ENCODE measurements around the gene SNCB. TPM values are rescaled to one million over a fixed set of nuclear protein-coding genes. Genes with fewer than 3 reads are reported as not detected.

The SNCB gene
- 0.24 TPM in 1 of 2 replicates, not detected in the other for total RNA-seq
- long read RNA-seq, result 0 reads

DNA sequence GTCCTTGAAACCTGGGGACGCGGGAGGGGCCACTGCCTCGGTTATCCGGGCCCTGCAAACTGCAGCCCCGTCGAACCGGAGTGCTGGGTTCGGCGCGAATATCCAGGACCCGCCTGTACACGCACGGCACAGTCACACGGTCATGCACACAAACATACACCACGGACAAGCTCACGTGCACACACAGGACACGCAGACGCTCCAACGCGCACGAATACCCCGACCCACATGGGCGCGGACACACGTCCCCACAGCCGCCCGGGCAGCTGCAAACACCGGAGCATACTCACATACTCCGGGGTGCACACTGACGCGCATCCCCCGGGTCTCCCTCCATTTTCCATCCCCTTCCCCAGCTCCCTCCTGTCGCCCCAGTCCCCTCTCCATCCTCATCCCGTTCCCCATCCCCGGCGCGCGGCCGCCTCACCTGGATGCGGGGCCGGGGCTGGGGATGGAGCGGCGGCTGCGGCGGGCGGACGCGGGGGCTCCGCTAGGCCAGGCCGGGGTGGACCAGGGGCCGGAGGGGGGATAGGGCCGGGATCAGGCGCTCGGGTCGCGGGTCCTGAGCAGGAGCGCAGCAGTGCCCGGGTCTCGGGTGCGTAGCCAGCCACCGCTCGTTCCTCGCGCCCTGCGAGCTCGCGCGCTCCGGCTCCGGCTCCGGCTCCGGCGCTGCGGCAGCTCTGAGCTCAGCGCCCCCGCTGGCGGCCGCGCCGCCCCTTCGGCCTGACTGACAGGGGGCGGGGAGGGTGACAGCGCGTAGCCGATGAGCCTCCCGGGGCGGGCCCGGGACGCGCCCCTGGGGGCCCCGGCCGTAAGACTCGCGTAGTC is at the start of gene SNCB, which contains the start of gene EIF4E1B:
SNCB (minus strand) TSS at position 682 of the 828 bp plus-strand sequence. CDS start 880 bp downstream, outside the sequence.
EIF4E1B (plus strand) TSS at position 823 of the 828 bp plus-strand sequence. CDS start 12,113 bp downstream, outside the sequence.
- Mint-ChIP-seq H3K4me3 (ENCODE audit: low read depth) (peak within 1 kb of the TSS; percentile 60), H3K4me1 (ENCODE audit: low read depth) (peaks cover 3% of the 10 kb centered on the region), H3K27ac (no peak within 1 kb of the TSS), H3K9me3 (ENCODE audit: low read depth) (peaks cover 2% of the 10 kb centered on the region), H3K36me3 (ENCODE audit: insufficient read depth) (no peaks in the 10 kb centered on the region), H3K27me3 (peaks cover 87% of the 10 kb centered on the region)
- DNase-seq (ENCODE audit: low spot score, unreplicated experiment), result peak; percentile 32
- TF ChIP-seq, protein P1, sequence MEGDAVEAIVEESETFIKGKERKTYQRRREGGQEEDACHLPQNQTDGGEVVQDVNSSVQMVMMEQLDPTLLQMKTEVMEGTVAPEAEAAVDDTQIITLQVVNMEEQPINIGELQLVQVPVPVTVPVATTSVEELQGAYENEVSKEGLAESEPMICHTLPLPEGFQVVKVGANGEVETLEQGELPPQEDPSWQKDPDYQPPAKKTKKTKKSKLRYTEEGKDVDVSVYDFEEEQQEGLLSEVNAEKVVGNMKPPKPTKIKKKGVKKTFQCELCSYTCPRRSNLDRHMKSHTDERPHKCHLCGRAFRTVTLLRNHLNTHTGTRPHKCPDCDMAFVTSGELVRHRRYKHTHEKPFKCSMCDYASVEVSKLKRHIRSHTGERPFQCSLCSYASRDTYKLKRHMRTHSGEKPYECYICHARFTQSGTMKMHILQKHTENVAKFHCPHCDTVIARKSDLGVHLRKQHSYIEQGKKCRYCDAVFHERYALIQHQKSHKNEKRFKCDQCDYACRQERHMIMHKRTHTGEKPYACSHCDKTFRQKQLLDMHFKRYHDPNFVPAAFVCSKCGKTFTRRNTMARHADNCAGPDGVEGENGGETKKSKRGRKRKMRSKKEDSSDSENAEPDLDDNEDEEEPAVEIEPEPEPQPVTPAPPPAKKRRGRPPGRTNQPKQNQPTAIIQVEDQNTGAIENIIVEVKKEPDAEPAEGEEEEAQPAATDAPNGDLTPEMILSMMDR (IDR thresholded peaks at IDR 0.05; ENCODE audit: unreplicated experiment), result peak; percentile 17

DNA sequence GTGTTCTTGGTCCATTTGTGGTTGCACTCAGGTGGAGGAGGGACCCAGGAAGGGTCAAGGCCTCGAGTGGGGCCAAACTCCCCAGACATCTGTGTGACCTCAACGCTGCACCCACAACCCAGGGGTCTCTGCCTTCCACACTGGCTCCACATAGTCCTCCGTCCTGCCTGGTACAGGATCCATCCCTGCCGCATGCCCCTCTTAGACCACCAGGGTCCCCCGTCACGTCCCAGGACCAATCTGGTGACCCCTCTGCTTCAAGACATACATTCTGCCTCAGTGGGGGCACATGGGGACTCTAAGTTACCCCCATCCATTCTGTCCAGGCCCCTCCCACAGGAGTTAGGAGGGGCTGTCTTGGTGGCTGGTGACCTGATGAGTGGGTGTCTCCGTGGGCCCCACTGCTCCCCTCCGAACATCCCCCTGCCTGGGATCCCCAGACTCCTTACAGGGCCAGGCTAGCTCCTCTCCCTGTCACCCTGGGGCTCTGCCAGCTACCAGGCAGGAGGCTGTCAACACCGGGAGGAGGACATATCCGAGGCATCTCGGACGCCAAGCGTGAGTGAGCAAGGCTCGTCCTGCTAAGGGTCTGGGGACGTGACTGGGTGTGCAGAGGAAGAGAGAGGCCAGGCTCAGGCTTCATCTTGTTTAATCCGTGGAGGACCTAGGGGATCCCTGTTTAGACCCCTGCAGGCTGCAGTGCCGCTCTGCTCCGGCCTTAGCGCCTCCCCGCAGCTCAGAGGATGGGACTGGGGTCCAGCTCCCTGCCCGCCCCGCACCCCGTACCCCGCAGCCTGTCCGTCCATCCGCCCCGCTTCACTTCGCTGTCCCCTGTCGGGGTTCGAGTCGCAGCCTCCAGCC is 49.3 kb upstream of the SNCB start:
- DNase-seq (ENCODE audit: low spot score, unreplicated experiment), result no peak
- H3K9me3 Mint-ChIP-seq (ENCODE audit: low read depth), result no peaks in the 10 kb centered on the region

DNA sequence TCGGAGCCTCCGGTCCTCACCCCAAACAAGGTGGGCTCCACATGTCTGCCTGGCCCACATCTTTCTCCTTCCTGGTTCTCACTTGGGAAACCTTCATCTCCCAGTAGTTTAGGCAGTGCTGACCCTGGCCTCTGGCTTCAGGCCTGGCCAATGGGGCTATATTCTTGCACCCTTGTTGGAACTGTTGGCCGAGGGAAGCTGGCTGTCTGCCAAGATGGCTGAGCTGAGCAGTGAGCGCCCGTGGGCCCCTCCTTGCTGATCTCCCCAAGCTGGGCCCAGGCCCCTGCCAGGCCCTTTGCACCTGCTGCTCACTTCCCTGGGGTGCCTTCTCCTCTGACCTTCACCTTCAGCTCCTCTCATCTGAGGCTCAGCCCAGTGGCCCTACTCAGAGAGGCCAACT is 48.2 kb upstream of the SNCB start:
- DNase-seq (ENCODE audit: low spot score, unreplicated experiment), result no peak
- Mint-ChIP-seq H3K4me1 (ENCODE audit: low read depth) (no peaks in the 10 kb centered on the region), H3K9me3 (ENCODE audit: low read depth) (no peaks in the 10 kb centered on the region), H3K27ac (no peak overlapping the region), H3K27me3 (peaks cover 40% of the 10 kb centered on the region), H3K36me3 (ENCODE audit: insufficient read depth) (no peaks in the 10 kb centered on the region), H3K4me3 (ENCODE audit: low read depth) (no peak overlapping the region)
- TF ChIP-seq, protein P1 (IDR thresholded peaks at IDR 0.05; ENCODE audit: unreplicated experiment), result no peak

More for the DNA sequence above, 49.3 kb upstream of the SNCB start:
- Mint-ChIP-seq H3K4me1 (ENCODE audit: low read depth) (no peaks in the 10 kb centered on the region), H3K36me3 (ENCODE audit: insufficient read depth) (no peaks in the 10 kb centered on the region), H3K27me3 (peaks cover 44% of the 10 kb centered on the region), H3K4me3 (ENCODE audit: low read depth) (no peak overlapping the region), H3K27ac (no peak overlapping the region)
- TF ChIP-seq, protein P1 (IDR thresholded peaks at IDR 0.05; ENCODE audit: unreplicated experiment), result no peak

DNA sequence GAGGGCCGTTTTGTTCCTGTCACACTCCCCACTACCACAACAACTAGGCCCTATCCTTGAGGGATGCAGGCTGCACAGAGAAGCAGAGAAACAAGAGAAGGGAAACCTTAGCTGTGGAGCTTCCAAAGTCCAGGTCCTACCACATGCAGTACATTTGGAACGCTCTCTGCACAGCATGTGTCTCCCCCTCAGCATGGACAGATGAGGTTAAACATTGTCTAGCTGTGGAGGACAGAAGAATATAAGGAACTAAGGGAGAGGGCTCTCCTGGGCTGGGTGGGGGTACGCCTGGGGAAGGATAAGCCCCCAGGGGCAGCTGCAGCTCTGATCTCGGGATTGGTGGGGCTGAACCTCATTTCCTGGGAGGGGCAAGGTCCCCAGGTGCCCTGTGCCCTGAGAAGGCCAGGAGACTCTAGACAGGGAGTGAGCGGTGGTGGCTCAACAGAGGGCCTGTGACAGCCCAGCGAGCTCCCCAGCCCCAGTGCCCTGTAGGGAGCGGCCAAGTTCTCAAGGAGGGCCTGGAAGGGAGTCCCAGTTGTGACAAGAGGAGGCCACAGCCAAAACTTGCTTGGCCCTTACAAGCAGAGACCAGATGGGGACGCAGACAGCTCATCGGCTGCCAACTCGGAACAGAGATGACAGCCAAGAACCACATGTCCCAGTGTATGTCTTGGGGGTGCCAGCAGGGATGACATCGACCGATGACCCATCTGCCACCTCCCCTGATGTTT is 47.0 kb upstream of the SNCB start:
- TF ChIP-seq, protein P1 (IDR thresholded peaks at IDR 0.05; ENCODE audit: unreplicated experiment), result no peak
- Mint-ChIP-seq H3K4me3 (ENCODE audit: low read depth) (no peak overlapping the region), H3K9me3 (ENCODE audit: low read depth) (no peaks in the 10 kb centered on the region), H3K27me3 (peaks cover 37% of the 10 kb centered on the region), H3K4me1 (ENCODE audit: low read depth) (no peaks in the 10 kb centered on the region), H3K36me3 (ENCODE audit: insufficient read depth) (no peaks in the 10 kb centered on the region), H3K27ac (no peak overlapping the region)
- DNase-seq (ENCODE audit: low spot score, unreplicated experiment), result no peak

All from progenitor cell of endocrine pancreas (in vitro differentiated cells).